ENCODE results near the gene SEC61A1.
A peak's percentile ranks its signal among the peaks of the same experiment; 100 is the strongest.

Gene SEC61A1

GRCh38 chr3:128051837-128052594, at the start of gene SEC61A1:
SEC61A1 (plus strand) TSS chr3:128052437; CDS start chr3:128052553, 116 bp downstream.
- peak; percentile 91 for DNase-seq (ENCODE audit: low spot score)

- DNase-seq (ENCODE audit: low spot score): no peak
Observed at GRCh38 chr3:128004661-128005060, 47.6 kb upstream of the SEC61A1 start.

- no peak for DNase-seq (ENCODE audit: low spot score)
Observed at GRCh38 chr3:128006061-128007032, 45.9 kb upstream of the SEC61A1 start.

GRCh38 chr3:128007033-128007424, 45.2 kb upstream of the SEC61A1 start:
- no peak for DNase-seq (ENCODE audit: low spot score)

- no peak for DNase-seq (ENCODE audit: low spot score)
Observed at GRCh38 chr3:128009952-128010846, 42.0 kb upstream of the SEC61A1 start.

GRCh38 chr3:128011140-128011539, 41.1 kb upstream of the SEC61A1 start:
- no peak for DNase-seq (ENCODE audit: low spot score)

- no peak for DNase-seq (ENCODE audit: low spot score)
Observed at GRCh38 chr3:128012050-128012449, 40.2 kb upstream of the SEC61A1 start.

GRCh38 chr3:128014548-128014947, 37.7 kb upstream of the SEC61A1 start:
- DNase-seq (ENCODE audit: low spot score): no peak

GRCh38 chr3:128016502-128016901, 35.7 kb upstream of the SEC61A1 start:
- no peak for DNase-seq (ENCODE audit: low spot score)

- no peak for DNase-seq (ENCODE audit: low spot score)
Observed at GRCh38 chr3:128021768-128022372, 30.4 kb upstream of the SEC61A1 start.

- no peak for DNase-seq (ENCODE audit: low spot score)
Observed at GRCh38 chr3:128033102-128033501, 19.1 kb upstream of the SEC61A1 start.

- no peak for DNase-seq (ENCODE audit: low spot score)
Observed at GRCh38 chr3:128036119-128036518, 16.1 kb upstream of the SEC61A1 start.

GRCh38 chr3:128040041-128040440, 12.2 kb upstream of the SEC61A1 start:
- DNase-seq (ENCODE audit: low spot score): no peak

GRCh38 chr3:128040660-128041059, 11.6 kb upstream of the SEC61A1 start:
- DNase-seq (ENCODE audit: low spot score): no peak

GRCh38 chr3:128041344-128041743, 10.9 kb upstream of the SEC61A1 start:
- DNase-seq (ENCODE audit: low spot score): peak; percentile 43

GRCh38 chr3:128050597-128050996, 1.6 kb upstream of the SEC61A1 start:
- no peak for DNase-seq (ENCODE audit: low spot score)

GRCh38 chr3:128051459-128051836, 789 bp upstream of the SEC61A1 start:
- DNase-seq (ENCODE audit: low spot score): no peak

- DNase-seq (ENCODE audit: low spot score): no peak
Observed at GRCh38 chr3:128052595-128053351, 536 bp downstream of the SEC61A1 start.

- DNase-seq (ENCODE audit: low spot score): no peak
Observed at GRCh38 chr3:128053614-128054013, 1.4 kb downstream of the SEC61A1 start.

- DNase-seq (ENCODE audit: low spot score): no peak
Observed at GRCh38 chr3:128054367-128054766, 2.1 kb downstream of the SEC61A1 start.

GRCh38 chr3:128056258-128056657, 4.0 kb downstream of the SEC61A1 start:
- DNase-seq (ENCODE audit: low spot score): no peak

Data from Ammon's horn (tissue), 1 donor.